Measurements from ENCODE around the gene ZNF358. TPM values are rescaled to one million over a fixed set of nuclear protein-coding genes. Genes with fewer than 3 reads are reported as not detected.

The ZNF358 gene
- total RNA-seq, 2 donors from 2014 or later, result 44.5 to 88.9 TPM

- Histone ChIP-seq H3K9me3 (no peaks in the 10 kb centered on the region), H3K36me3 (peaks cover 32% of the 10 kb centered on the region), H3K27ac (no peak overlapping the region), H3K27me3 (replicated peaks; ENCODE audit: insufficient read depth) (no peaks in the 10 kb centered on the region), H3K4me1 (ENCODE audit: control insufficient read depth in 1 of 2, low read depth in 2 of 2) (no peaks in the 10 kb centered on the region), H3K4me3 (no peak overlapping the region)
- ATAC-seq (ENCODE audit: insufficient number of reproducible peaks, low FRiP score, low read depth) (no peak), DNase-seq (ENCODE audit: low spot score) (no peak)
- TF ChIP-seq CTCF (IDR thresholded peaks at IDR 0.05), result no peak
These were observed 45.2 kb upstream of the ZNF358 start for GRCh38 chr19:7470540-7471305.

GRCh38 chr19:7471696-7472615 lies 43.9 kb upstream of the ZNF358 start:
- no peak for ATAC-seq (ENCODE audit: insufficient number of reproducible peaks, low FRiP score, low read depth)
- H3K4me3 ChIP-seq, result no peak overlapping the region
- no peaks in the 10 kb centered on the region for H3K27me3 ChIP-seq (replicated peaks; ENCODE audit: insufficient read depth)
- no peaks in the 10 kb centered on the region for H3K9me3 ChIP-seq
- TF ChIP-seq CTCF (IDR thresholded peaks at IDR 0.05), result no peak
- H3K27ac ChIP-seq, result no peak overlapping the region
- DNase-seq (ENCODE audit: low spot score), result no peak
- H3K36me3 ChIP-seq, result peaks cover 30% of the 10 kb centered on the region
- H3K4me1 ChIP-seq (ENCODE audit: control insufficient read depth in 1 of 2, low read depth in 2 of 2), result no peaks in the 10 kb centered on the region

- TF ChIP-seq CTCF (IDR thresholded peaks at IDR 0.05), result no peak
- H3K9me3 ChIP-seq, result no peaks in the 10 kb centered on the region
These were observed 40.2 kb upstream of the ZNF358 start for GRCh38 chr19:7475665-7476064.

GRCh38 chr19:7476241-7476640 lies 39.7 kb upstream of the ZNF358 start:
- H3K27ac ChIP-seq, result no peak overlapping the region
- no peaks in the 10 kb centered on the region for H3K4me1 ChIP-seq (ENCODE audit: control insufficient read depth in 1 of 2, low read depth in 2 of 2)
- H3K4me3 ChIP-seq, result no peak overlapping the region
- no peak for ATAC-seq (ENCODE audit: insufficient number of reproducible peaks, low FRiP score, low read depth)
- H3K36me3 ChIP-seq, result no peaks in the 10 kb centered on the region
- TF ChIP-seq CTCF (IDR thresholded peaks at IDR 0.05), result no peak
- no peaks in the 10 kb centered on the region for H3K27me3 ChIP-seq (replicated peaks; ENCODE audit: insufficient read depth)
- DNase-seq (ENCODE audit: low spot score), result no peak
- H3K9me3 ChIP-seq, result no peaks in the 10 kb centered on the region

More at GRCh38 chr19:7475665-7476064, 40.2 kb upstream of the ZNF358 start:
- no peak overlapping the region for H3K4me3 ChIP-seq
- DNase-seq (ENCODE audit: low spot score) (no peak), ATAC-seq (ENCODE audit: insufficient number of reproducible peaks, low FRiP score, low read depth) (no peak)
- no peaks in the 10 kb centered on the region for H3K4me1 ChIP-seq (ENCODE audit: control insufficient read depth in 1 of 2, low read depth in 2 of 2)
- no peak overlapping the region for H3K27ac ChIP-seq
- no peaks in the 10 kb centered on the region for H3K27me3 ChIP-seq (replicated peaks; ENCODE audit: insufficient read depth)
- H3K36me3 ChIP-seq, result peaks cover 5% of the 10 kb centered on the region
